ENCODE measurements around the gene TOMM7.

- TF ChIP-seq CTCF (IDR thresholded peaks at IDR 0.05) = no peak
- no peak for TF ChIP-seq EP300 (IDR thresholded peaks at IDR 0.05)
- TF ChIP-seq POLR2A (IDR thresholded peaks at IDR 0.05) = no peak
Measured at GRCh38 chr7:22865602-22865960, 42.9 kb upstream of the TOMM7 start.
